Caco-2 (cell line): Measurements from ENCODE around the gene ADCYAP1R1. TPM values are rescaled to one million over a fixed set of nuclear protein-coding genes. Genes with fewer than 3 reads are reported as not detected.

Experiments
- BruUV-seq: library from RNA; stranded (reverse); fragments of 400-500 nt; replicated peaks from 2 replicates; lab custom pipeline; 2021; lab: Mats Ljungman, UMichigan
- CTCF ChIA-PET: fragments of 300-600 bp; sonication (Branson Sonifier 250); formaldehyde crosslinking; loops from one replicate; lab custom pipeline; 2022; ENCODE audit warnings: antibody characterized with exemption; lab: Charles Lee
- POLR2A ChIA-PET: fragments of 300-600 bp; sonication (Branson Sonifier 250); formaldehyde crosslinking; loops from one replicate; lab custom pipeline; 2022; ENCODE audit warnings: antibody characterized with exemption; lab: Charles Lee
- DNase-seq, 2 experiments: peaks; one replicate each; pipeline versions ENCODE4 v3.0.0 to v3.0.0-alpha.2; 2020 to 2022
- H3K27me3 ChIP-seq: replicated peaks from 2 replicates; pipeline ENCODE4 v1.6.0; 2011; ENCODE audit warnings: low read length; ENCODE audit not compliant: control insufficient read depth, insufficient read depth
- H3K36me3 ChIP-seq: 2 replicates; pipeline ENCODE4 v1.5.1; 2011; ENCODE audit warnings: low read length; ENCODE audit not compliant: control insufficient read depth, insufficient read depth
- H3K4me1 ChIP-seq: fragments of 250-450 bp; sonication (Bioruptor Pico); 2 replicates; pipeline ENCODE4 v1.5.1; 2020; ENCODE audit warnings: mild to moderate bottlenecking
- H3K4me3 ChIP-seq: 2 replicates; pipeline ENCODE4 v1.5.1; 2011; ENCODE audit warnings: low read depth, mild to moderate bottlenecking, control low read depth, low read length
- H3K9me3 ChIP-seq: fragments of 250-450 bp; sonication (Bioruptor Pico); 2 replicates; pipeline ENCODE4 v1.5.1; 2020; ENCODE audit warnings: mild to moderate bottlenecking, moderate library complexity
- H3K27ac Mint-ChIP-seq: one replicate; pipeline ENCODE4 v1.8.0; 2022; ENCODE audit warnings: mixed read lengths; ENCODE audit not compliant: unreplicated experiment
- H3K27me3 Mint-ChIP-seq: one replicate; pipeline ENCODE4 v1.8.0; 2022; ENCODE audit warnings: mixed read lengths; ENCODE audit not compliant: insufficient read depth, unreplicated experiment
- H3K36me3 Mint-ChIP-seq: one replicate; pipeline ENCODE4 v1.8.0; 2022; ENCODE audit warnings: mild to moderate bottlenecking, mixed read lengths; ENCODE audit not compliant: insufficient read depth, unreplicated experiment
- H3K4me1 Mint-ChIP-seq: one replicate; pipeline ENCODE4 v1.8.0; 2022; ENCODE audit warnings: low read depth, mixed read lengths; ENCODE audit not compliant: unreplicated experiment
- H3K4me3 Mint-ChIP-seq: one replicate; pipeline ENCODE4 v1.8.0; 2022; ENCODE audit warnings: mild to moderate bottlenecking, moderate library complexity, mixed read lengths; ENCODE audit not compliant: unreplicated experiment
- H3K9me3 Mint-ChIP-seq: one replicate; pipeline ENCODE4 v1.8.0; 2022; ENCODE audit warnings: mixed read lengths; ENCODE audit not compliant: unreplicated experiment
- intact Hi-C: fragments of 100-400 bp; cut with micrococcal nuclease; formaldehyde crosslinking; loops from one replicate; pipeline ENCODE4 v1.10.0; 2022; ENCODE audit not compliant: unreplicated experiment
- total RNA-seq: library from RNA; stranded (reverse); gene quantifications from 2 replicates; pipeline ENCODE4 v1.2.3, GENCODE V29; 2022
- TF ChIP-seq, protein P1 (sequence below), 2 experiments: fragments of 200-600 bp in 1 of 2; IDR thresholded peaks; 1 replicate in 1 of 2; 2 replicates in 1 of 2; pipeline versions ENCODE4 v1.5.1 to v1.8.0; 2011 to 2022; ENCODE audit warnings: antibody characterized with exemption in 1 of 2, control low read depth in 1 of 2, inconsistent platforms in 1 of 2, low read depth in 1 of 2, low read length in 1 of 2, mild to moderate bottlenecking in 1 of 2, moderate library complexity in 1 of 2; ENCODE audit not compliant: insufficient read depth in 1 of 2, severe bottlenecking in 1 of 2, unreplicated experiment in 1 of 2

ADCYAP1R1 gene
- total RNA-seq, 1 experiment from 2014 or later: not detected

DNA sequence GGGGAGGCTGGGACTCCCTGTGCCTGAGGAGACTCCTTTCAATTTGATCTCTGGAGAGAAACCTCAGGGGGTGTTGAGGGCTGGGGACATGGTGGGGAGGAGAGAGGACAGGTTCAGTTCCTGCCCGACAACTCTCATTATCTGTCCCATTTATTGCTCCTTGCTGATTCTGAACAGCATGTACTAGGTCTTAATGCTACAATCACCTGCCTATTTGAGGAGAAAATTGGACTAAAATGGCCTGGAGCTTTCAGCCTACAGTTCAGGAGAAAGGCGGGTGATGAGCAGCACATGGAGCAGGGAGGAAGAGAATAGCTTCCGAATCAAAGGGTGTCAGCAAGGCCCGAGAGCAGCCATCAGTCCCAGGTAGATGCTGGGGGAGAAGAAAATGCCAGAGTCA, 30.0 kb upstream of the ADCYAP1R1 start:
- POLR2A ChIA-PET: no interaction called here
- no peak overlapping the region for H3K4me3 ChIP-seq
- peaks cover 6% of the 10 kb centered on the region for H3K27me3 Mint-ChIP-seq
- TF ChIP-seq, protein P1, sequence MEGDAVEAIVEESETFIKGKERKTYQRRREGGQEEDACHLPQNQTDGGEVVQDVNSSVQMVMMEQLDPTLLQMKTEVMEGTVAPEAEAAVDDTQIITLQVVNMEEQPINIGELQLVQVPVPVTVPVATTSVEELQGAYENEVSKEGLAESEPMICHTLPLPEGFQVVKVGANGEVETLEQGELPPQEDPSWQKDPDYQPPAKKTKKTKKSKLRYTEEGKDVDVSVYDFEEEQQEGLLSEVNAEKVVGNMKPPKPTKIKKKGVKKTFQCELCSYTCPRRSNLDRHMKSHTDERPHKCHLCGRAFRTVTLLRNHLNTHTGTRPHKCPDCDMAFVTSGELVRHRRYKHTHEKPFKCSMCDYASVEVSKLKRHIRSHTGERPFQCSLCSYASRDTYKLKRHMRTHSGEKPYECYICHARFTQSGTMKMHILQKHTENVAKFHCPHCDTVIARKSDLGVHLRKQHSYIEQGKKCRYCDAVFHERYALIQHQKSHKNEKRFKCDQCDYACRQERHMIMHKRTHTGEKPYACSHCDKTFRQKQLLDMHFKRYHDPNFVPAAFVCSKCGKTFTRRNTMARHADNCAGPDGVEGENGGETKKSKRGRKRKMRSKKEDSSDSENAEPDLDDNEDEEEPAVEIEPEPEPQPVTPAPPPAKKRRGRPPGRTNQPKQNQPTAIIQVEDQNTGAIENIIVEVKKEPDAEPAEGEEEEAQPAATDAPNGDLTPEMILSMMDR (IDR thresholded peaks at IDR 0.05; ENCODE audit: insufficient read depth in 1 of 2, low read depth in 1 of 2, low read length in 1 of 2, severe bottlenecking in 1 of 2, unreplicated experiment in 1 of 2): no peak
- no peaks in the 10 kb centered on the region for H3K36me3 ChIP-seq
- no peaks in the 10 kb centered on the region for H3K27me3 ChIP-seq
- H3K9me3 Mint-ChIP-seq: no peaks in the 10 kb centered on the region
- no peak overlapping the region for H3K27ac Mint-ChIP-seq
- H3K9me3 ChIP-seq: no peaks in the 10 kb centered on the region
- no peaks in the 10 kb centered on the region for H3K4me1 Mint-ChIP-seq
- CTCF ChIA-PET: no interaction called here
- no peak for DNase-seq
- H3K4me1 ChIP-seq: no peaks in the 10 kb centered on the region
- intact Hi-C loops: no loop called here
- no TSS peak for BruUV-seq
- no peaks in the 10 kb centered on the region for H3K36me3 Mint-ChIP-seq
- no peak overlapping the region for H3K4me3 Mint-ChIP-seq

DNA sequence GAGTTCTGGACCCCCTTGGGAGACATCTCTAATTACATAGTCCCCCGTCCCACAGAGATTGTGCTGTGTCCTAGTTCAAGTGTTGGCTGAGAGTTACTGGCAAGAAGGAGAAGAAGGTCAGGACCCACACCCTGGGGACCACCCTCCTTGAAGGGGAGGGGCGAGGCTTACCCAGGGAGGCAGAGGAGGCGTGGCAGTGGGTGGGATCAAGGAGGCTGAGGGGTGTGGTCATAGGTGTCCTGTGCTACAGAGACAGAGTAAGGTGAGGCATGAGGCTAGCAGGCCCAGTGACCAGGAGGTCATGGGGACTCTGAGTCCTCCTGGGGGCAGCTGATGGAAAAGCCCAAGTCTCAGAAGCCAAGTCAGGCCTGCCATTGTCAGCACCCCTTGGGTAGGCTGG, 29.4 kb upstream of the ADCYAP1R1 start:
- Mint-ChIP-seq H3K4me1 (no peaks in the 10 kb centered on the region), H3K27ac (no peak overlapping the region), H3K9me3 (no peaks in the 10 kb centered on the region), H3K4me3 (no peak overlapping the region), H3K27me3 (peaks cover 6% of the 10 kb centered on the region), H3K36me3 (no peaks in the 10 kb centered on the region)
- no peaks in the 10 kb centered on the region for H3K36me3 ChIP-seq
- ChIA-PET CTCF (no interaction called here), POLR2A (no interaction called here)
- TF ChIP-seq, protein P1 (IDR thresholded peaks at IDR 0.05; ENCODE audit: insufficient read depth in 1 of 2, low read depth in 1 of 2, low read length in 1 of 2, severe bottlenecking in 1 of 2, unreplicated experiment in 1 of 2): no peak
- intact Hi-C loops: no loop called here
- no TSS peak for BruUV-seq
- H3K9me3 ChIP-seq: no peaks in the 10 kb centered on the region
- no peaks in the 10 kb centered on the region for H3K4me1 ChIP-seq
- no peak overlapping the region for H3K4me3 ChIP-seq
- no peak for DNase-seq
- H3K27me3 ChIP-seq: no peaks in the 10 kb centered on the region

DNA sequence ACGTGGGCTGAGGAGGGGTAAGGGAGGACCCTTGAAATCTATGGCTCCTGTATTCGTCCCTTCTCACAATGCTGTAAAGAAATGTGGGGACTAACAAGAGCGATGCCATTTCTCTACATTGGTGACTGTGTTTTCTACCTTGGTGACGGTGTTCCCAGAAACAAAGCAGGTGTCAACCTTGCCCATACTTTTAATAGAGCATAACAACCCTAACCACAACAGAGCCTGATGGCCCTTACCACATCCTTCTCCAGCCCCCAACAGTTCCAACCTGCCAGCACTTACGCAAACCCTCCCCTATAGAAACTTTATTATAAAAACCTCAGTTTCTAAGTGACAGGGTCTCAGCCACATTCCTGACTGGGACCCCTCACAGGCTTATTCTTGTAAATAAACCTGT, 28.2 kb upstream of the ADCYAP1R1 start:
- no peaks in the 10 kb centered on the region for H3K4me1 ChIP-seq
- Mint-ChIP-seq H3K27ac (no peak overlapping the region), H3K4me3 (no peak overlapping the region), H3K27me3 (peaks cover 6% of the 10 kb centered on the region), H3K36me3 (no peaks in the 10 kb centered on the region), H3K4me1 (no peaks in the 10 kb centered on the region), H3K9me3 (no peaks in the 10 kb centered on the region)
- POLR2A ChIA-PET: no interaction called here
- H3K27me3 ChIP-seq: no peaks in the 10 kb centered on the region
- DNase-seq: no peak
- CTCF ChIA-PET: no interaction called here
- H3K9me3 ChIP-seq: no peaks in the 10 kb centered on the region
- BruUV-seq: no TSS peak
- TF ChIP-seq, protein P1 (IDR thresholded peaks at IDR 0.05; ENCODE audit: insufficient read depth in 1 of 2, low read depth in 1 of 2, low read length in 1 of 2, severe bottlenecking in 1 of 2, unreplicated experiment in 1 of 2): no peak
- H3K36me3 ChIP-seq: no peaks in the 10 kb centered on the region
- no peak overlapping the region for H3K4me3 ChIP-seq
- intact Hi-C loops: no loop called here
